DMS153 treated with DMSO at 0.1 percent for 48 hours (cell line): ENCODE data around the gene OPN3.
A peak's percentile ranks its signal among the peaks of the same experiment; 100 is the strongest.

ENCODE experiments used
- DNase-seq: peaks from one replicate; lab custom pipeline; 2025; ENCODE audit not compliant: unreplicated experiment; lab: John Stamatoyannopoulos, UW

Gene OPN3

GRCh38 chr1:241622669-241623068, 17.5 kb downstream of the OPN3 start:
- no peak for DNase-seq

DNA sequence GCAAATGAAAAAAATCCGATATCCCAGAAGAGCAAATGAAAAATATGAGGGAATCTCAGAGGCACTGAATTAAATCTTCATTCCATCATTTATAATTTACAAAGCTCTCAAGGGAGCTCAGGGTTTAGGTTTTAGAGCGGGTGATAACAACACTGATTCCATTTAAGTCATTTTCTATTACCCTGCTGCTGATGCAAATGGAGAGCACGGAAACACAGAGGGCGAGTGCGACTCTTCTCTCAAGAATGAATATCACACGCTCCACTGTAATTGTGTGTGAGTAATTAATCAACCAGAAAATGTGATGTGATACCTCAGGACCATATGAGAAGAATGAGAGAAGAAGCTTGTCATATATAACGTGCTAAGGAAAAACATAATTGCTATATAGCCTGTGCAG, 22.7 kb downstream of the OPN3 start:
- DNase-seq: no peak

DNA sequence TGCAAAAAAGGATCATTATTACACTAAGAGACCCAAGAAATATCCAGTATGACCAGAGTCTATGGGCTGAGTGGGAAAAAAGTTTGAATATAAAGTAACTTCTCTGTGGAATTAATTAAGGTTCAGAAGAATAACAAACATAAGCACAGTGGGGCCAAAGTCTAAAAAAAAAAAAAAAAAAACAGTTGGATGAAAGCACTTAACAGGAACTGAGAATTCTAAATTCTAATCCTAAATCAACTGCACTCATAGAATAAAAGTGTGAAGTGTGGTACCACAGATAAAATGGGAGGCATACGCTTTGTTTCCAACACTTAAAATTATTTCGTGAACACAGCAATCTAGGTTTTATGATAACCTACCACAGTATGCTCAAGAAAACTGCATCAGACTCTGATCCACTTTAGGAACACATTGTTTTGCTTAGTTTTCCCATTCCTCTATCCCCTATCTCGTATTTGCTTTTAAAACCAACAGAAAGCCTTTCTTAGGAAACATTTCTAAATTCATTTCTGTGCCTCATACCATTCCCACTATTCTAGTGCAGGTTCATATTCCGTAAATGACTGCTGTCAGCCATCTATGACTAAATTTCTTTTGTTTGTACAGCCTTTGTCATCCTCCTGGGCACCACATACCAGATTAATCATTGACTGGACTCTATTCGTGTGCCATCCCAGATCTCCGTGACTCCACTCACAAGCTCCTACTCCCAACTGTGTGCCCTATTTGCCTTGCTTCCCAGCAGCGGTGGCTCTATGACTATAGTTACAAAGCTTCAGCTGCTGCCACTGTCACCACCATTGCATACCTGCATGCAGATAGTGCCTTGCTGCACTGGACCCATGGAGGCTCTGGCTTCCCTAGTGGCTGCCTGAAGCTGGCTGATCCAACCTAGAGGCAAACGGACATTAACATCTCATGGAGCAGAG, 24.9 kb downstream of the OPN3 start:
- no peak for DNase-seq

- no peak for DNase-seq
Observed at GRCh38 chr1:241614572-241614971, 25.6 kb downstream of the OPN3 start.

GRCh38 chr1:241614144-241614543, 26.0 kb downstream of the OPN3 start:
- DNase-seq: no peak

GRCh38 chr1:241612533-241613477, 27.4 kb downstream of the OPN3 start:
- DNase-seq: no peak

GRCh38 chr1:241611736-241612135, 28.4 kb downstream of the OPN3 start:
- no peak for DNase-seq

DNA sequence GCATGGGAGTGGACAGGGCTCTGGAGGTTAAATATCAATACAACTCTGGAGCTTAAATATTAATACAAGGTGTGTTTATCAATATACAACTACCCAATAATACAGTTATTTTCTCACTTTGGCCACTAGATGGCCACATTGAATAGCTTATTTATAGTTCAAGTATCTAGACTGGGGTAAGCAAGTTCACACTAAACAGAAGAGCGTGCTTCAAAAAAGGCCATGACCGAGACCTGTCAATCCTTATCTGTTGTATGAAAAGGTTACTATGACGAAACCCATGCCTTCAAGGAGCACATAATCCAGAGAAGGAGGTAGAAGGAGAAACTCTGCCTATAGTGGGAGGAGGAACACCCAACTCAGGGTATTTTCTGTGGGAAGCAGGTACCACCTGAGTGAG, 29.1 kb downstream of the OPN3 start:
- DNase-seq: peak; percentile 41

GRCh38 chr1:241610056-241610815, 29.9 kb downstream of the OPN3 start:
- peak; percentile 61 for DNase-seq

- no peak for DNase-seq
Observed at GRCh38 chr1:241608379-241609033, 31.7 kb downstream of the OPN3 start.

- no peak for DNase-seq
Observed at GRCh38 chr1:241607497-241607896, 32.7 kb downstream of the OPN3 start.

DNA sequence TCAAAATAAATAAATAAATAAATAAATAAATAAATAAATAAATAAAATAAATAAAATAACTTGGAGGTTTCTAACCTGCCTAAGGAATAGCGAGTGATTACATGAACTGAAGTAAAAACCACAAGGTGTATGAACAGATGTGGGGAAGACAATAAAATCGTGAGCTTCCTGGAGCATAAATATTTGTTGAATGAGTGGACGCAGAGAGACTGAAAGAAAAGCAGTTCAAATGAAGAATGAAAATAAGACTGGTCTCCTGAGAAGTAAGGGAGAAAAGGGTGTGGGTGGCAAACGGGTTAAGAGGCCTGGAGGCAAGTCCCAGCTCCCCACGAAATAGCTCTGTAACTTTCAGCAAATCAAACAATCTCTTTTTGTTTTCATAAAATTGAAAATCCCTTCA, 33.6 kb downstream of the OPN3 start:
- no peak for DNase-seq

- no peak for DNase-seq
Observed at GRCh38 chr1:241605146-241605805, 34.9 kb downstream of the OPN3 start.

DNA sequence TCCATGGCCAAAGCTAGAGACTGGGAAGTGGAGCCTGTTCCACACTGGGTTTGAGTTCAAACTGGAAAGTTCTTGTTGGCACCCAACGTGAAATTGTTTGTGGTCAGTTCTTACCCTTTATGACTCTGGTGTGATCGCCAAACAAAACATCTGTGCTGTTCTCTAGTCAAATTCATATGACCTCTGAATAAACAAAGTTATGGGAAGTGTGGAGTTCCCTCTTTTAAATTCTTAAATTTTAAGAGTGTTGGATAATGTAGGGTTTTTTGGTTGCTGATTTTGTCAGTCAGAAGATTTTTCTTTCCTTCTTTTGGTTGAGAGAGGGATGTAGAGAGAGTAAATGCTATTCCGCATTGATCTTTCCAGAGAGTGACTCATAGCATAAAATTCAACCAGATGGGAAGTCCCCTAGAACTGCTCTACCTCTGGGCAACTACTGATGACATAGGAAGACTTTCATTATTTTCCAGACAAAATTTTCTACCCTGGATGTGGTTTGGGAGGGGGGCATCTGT, 36.4 kb downstream of the OPN3 start:
- DNase-seq: no peak

DNA sequence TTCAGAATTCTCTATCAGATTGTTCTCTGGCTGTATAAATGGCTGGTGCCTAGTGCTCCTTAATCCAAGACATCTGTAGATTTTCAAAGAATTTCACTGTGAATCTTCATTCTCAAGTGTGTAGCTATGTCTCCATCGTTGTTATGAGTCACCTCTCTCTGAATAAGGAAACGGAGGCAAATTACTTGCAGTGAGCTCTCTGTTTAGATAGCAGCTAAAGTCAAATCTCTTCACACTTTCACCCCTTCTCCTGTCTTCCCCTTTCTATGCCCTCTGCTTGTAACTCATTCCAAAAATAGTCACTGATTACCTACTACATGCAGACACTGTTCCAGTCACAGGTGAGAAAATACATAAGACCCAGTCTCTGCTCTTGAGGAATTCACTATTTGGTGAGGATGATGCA, 39.7 kb downstream of the OPN3 start:
- DNase-seq: no peak

GRCh38 chr1:241598249-241598648, 41.9 kb downstream of the OPN3 start:
- DNase-seq: no peak

DNA sequence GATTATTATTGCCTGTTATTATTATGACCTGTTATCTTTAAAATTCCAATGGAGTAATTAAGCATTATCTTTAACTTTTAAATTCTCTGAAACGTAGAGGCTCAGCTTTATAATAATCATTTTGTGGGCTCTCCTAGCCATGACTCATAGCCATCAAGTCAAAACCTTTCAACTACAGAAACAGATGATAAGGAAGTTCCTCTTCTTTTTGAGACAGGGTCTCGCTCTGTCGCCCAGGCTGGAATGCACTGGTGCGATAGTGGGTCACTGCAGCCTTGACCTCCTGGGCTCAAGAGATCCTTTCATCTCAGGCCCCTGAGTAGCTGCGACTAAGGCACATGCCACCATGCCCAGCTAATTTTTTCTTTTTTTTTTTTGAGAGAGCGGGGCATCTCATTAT, 43.5 kb downstream of the OPN3 start:
- no peak for DNase-seq

DNA sequence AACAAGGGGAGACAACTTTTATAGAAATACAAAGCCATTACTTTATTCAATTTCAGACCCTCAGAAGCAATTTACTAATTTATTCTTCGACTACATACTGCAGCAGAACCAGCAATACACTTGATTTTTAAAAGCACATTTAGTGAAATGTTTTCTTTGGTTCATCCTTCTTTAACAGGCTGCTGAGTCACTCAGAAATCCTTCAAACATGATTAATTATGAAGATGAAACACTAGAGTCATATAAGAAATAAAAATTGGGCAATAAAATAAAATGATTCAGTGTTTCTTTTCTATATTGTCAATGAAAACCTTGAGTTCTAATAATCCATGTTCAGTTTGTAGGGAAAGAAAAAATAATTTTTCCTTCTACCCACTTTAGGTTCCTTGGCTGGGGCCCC, 47.0 kb downstream of the OPN3 start:
- DNase-seq: no peak

DNA sequence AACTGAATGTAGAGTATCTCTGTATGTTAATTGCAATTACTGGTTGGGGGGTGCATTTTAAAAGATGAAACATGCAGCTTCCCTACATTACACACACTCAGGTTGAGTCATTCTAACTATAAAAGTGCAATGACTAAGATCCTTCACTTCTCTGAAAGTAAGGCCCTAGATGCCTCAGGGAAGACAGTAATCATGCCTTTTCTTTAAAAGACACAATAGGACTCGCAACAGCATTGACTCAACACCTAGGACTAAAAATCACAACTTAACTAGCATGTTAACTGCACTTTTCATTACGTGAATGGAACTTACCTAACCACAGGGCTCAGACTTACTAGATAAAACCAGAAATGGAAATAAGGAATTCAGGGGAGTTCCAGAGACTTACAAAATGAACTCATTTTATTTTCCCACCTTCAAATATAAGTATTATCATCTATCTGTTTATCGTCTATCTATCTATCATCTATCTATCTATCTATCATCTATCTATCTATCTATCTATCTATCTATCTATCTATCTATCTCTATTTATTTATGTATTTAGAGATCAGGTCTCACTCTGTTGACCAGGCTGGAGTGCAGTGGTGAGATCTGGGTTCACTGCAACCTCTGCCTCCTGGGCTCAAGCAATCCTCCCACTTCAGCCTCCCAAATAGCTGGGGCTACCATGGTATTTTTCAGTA, 47.8 kb downstream of the OPN3 start:
- no peak for DNase-seq
